HG02759 (cell line): ENCODE results near the gene CPOX.

ENCODE experiments used
- ATAC-seq: cut with Tn5 transposase; IDR thresholded peaks from one replicate; pipeline ENCODE4 v1.9.1; 2021; ENCODE audit warnings: mild to moderate bottlenecking, moderate library complexity; ENCODE audit not compliant: unreplicated experiment

The CPOX gene

DNA sequence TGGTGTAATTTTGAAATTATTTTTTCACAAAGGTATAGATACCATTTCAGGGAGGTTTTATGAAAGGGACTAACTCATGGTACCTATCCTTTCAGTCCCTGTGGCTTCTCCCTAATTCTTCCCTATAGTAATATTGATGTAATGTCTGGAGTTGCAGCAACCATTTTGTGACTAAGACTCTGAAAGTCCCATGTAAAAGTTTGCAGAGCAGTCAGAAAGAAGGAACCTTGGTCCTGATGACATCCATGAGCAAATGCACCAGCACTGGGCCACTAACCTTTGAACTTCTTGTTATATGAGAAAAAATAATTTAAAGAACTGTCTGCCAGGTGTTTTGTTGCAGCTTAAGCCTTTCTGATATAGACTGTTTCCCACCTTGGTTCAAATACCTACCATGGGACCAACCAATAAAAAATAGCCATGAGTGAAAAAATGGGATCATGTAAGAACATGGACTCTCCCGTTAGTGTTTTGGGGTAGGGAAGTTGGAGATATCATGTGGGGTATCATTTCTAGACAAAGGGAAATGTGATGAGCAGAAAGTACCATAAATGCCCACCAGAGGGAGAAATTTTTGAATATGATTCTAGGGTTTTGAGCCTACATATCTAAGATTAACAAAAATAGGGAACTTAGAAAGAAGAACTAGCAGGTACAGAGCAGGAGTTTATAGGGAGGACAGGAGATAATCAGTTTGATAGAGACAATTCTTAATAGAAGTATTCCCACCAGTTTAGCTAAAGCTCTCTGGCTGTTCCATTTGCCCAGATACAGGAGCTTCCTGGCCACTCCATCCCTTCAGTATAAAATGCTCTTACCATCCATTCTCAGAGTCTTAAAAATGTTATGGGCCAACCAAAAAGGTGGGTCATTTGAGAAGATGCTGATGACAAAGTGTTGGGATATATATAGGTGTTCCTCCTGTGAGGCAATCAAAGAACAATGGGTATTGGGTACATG is 3.4 kb upstream of the CPOX start:
- no peak for ATAC-seq

DNA sequence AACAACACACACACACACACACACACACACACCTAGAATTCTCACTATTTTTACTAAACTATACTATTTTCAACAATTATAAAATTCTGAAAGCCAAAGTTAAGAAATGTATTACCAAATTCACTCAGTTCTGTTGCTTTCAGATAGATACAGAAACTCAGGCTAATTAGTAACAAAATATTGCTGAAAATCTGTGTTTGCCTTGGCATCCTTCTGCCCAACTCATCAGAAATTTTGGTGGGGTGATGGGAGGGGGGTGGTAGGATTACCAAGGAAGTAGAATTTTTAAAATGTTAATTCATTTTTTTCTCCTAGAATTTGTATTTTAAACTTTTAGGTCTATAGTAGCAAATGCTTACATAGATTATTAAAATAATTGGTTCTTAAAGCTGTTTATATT is 2.7 kb upstream of the CPOX start:
- no peak for ATAC-seq

- no peak for ATAC-seq
Observed at GRCh38 chr3:98594628-98595324, 1.4 kb upstream of the CPOX start.

GRCh38 chr3:98592345-98592935 is 971 bp downstream of the CPOX start:
- ATAC-seq, result no peak

GRCh38 chr3:98589331-98590036 is 3.9 kb downstream of the CPOX start:
- no peak for ATAC-seq

DNA sequence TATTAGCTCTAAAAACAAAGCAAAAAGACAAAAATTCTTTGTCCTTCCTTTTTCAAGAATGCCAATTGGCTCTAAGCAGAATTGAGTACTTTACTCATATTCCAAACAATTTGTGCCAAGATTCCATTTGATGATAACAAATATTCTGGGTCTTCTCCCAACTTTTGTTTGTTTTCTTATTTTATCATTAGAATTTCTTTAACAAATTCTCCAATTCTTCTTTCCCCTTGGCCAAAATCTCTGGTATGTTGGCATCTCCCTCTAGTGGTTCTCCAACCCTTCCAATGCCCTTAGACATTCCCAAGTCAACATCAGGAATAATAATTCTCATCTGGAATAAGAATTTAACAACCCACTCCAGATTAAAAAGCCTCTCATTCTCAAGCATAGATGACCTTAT is 5.3 kb downstream of the CPOX start:
- ATAC-seq, result no peak

GRCh38 chr3:98587654-98588053 is 5.8 kb downstream of the CPOX start:
- ATAC-seq, result no peak

- ATAC-seq, result no peak
Observed at GRCh38 chr3:98584547-98584946, 8.9 kb downstream of the CPOX start.

GRCh38 chr3:98583766-98584165 is 9.6 kb downstream of the CPOX start:
- no peak for ATAC-seq

GRCh38 chr3:98582042-98582441 is 11.4 kb downstream of the CPOX start:
- ATAC-seq, result no peak

DNA sequence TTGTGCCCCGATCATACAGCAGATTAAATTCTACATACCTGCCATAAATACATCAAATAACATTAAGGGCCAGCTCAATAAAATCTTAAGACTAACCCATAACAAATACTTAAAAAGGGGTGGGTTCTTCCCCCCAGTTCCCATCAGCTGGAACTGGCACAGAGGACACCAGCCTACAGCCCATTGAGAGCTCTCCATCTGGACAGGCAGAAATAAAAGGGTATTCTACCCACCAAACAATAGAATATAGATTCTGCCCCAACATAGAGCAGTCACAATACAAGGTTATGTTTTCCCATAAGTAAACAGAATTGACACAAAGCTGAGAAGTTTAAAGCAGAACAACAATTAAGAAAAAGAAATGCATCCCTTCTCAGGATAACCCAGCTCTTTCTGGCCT is 11.9 kb downstream of the CPOX start:
- ATAC-seq, result no peak

GRCh38 chr3:98580401-98581386 is 12.7 kb downstream of the CPOX start:
- ATAC-seq, result no peak

DNA sequence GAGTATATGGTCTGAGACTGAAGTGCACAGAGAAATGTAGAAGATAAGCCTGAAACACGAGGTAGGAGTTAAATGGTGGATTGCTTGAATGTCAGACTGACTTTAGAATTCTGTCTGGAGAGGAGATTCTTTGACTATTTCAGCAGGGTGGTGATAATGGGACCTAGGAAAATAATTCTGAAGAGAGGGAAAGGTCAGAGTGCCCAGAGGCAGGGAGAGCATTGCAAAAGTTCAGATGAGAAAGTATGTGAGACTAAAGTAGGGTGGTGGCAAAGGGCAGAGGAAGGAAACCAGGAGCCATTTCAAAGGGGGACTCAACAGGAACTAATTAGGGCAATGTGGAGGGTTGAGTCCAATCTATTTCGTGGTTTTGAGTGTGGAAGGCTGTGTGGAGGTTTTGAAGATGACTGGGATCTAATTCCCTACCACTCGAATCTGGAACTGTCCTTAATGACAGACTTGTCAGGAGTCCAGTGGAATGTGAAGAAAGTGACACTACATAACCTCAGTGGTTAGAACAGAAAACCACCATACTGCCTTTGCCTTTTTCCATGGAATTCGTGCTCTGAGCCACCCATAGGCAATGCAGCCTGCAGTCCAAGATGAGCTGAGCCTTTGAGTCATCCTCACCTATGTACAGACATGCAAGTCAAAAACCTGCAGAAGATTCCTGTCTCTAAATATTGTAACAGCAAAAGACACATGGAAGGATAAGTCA is 16.1 kb downstream of the CPOX start:
- no peak for ATAC-seq

GRCh38 chr3:98574132-98574531 is 19.3 kb downstream of the CPOX start:
- ATAC-seq, result peak; percentile 54

- ATAC-seq, result peak; percentile 64
Observed at GRCh38 chr3:98573181-98573728, 20.2 kb downstream of the CPOX start.

- no peak for ATAC-seq
Observed at GRCh38 chr3:98568402-98568801, 25.0 kb downstream of the CPOX start.

DNA sequence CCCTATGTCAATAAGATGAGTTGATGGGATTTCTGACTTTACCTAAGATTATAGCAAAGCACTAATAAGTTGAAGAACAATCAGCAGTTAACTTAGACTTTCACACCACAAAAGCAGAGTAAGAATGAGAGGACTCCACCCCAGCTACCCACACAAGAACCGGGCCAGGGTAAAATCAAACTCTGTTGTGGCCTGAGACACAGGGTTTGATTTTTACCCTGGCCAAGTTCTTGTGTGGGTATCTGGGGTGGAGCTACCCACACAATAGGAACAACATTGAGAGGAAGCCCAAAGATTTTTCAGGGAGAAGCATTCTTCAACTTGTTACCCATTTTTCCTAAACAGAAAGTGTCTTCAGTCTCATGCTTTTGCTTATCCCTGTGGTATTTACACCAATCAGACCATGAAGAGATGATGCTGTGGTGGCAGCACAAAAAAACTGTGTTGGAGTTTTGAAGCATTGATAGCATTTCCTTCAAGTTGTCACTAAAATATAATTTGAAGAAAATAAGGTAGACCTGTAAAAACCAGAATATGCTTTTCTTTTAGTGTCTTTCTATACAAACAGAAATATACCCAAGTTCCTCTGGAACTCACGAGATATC is 25.6 kb downstream of the CPOX start:
- ATAC-seq, result peak; percentile 39

- no peak for ATAC-seq
Observed at GRCh38 chr3:98565843-98566242, 27.6 kb downstream of the CPOX start.

- ATAC-seq, result no peak
Observed at GRCh38 chr3:98565237-98565643, 28.2 kb downstream of the CPOX start.
